Prostate gland (tissue), 2 donors: Measurements from ENCODE around the gene ALX3.

ENCODE experiments used
- CTCF ChIP-seq, 4 experiments: fragments of 200-600 bp in 2 of 4; fragments of 450-650 bp in 2 of 4; sonication (generic) in 2 of 4; IDR thresholded peaks; 1 replicate in 3 of 4; 2 replicates in 1 of 4; pipeline ENCODE4 v1.5.1; 2016 to 2019; ENCODE audit warnings: antibody characterized with exemption in 4 of 4, mild to moderate bottlenecking in 2 of 4, moderate library complexity in 2 of 4
- POLR2A ChIP-seq: fragments of 450-650 bp; IDR thresholded peaks from one replicate; pipeline ENCODE4 v1.6.1; 2016; ENCODE audit warnings: antibody characterized with exemption, mild to moderate bottlenecking

- TF ChIP-seq CTCF (IDR thresholded peaks at IDR 0.05) (no peak), POLR2A (no peak)
These were observed 23.0 kb downstream of the ALX3 start for GRCh38 chr1:110047463-110047862.
